ENCODE data around the gene SLC29A2. TPM values are rescaled to one million over a fixed set of nuclear protein-coding genes. Genes with fewer than 3 reads are reported as not detected.

Gene SLC29A2
- polyA plus RNA-seq, 1 of the 3 experiments (the other 2 are of a cell fraction) = 3.2 TPM

DNA sequence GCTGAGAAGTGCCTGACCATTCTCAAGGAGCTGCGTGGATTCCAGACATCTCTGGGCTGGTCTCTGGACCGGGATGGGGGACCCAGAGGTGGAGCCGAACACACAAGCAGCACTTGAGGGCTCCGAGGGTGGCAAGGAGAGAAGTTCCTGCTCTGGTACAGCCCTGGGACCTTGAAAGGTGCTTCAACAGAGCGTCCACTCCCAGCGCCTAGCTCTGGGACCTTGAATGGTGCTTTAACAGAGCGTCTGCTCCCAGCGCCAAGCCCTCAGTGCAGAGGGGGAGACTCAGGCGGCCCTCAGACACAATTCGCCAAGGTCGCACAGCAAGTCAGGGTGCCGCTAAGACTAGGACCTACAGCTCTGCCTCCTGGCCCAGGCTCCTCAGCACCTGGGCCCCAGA, 38.6 kb upstream of the SLC29A2 start:
- H4K20me1 ChIP-seq (ENCODE audit: insufficient read depth) = no peaks in the 10 kb centered on the region
- 64% methylated on average over 5 of the region's 12 CpGs for WGBS (ENCODE audit: low lambda C conversion rate)
- no peak overlapping the region for H3K4me3 ChIP-seq (ENCODE audit: low read depth in 2 of 2, low read length in 1 of 2)
- H3K27ac ChIP-seq (ENCODE audit: low read depth in 2 of 2, low read length in 1 of 2) = no peak overlapping the region
- H3K9me2 ChIP-seq = no peaks in the 10 kb centered on the region
- no peak overlapping the region for H2AFZ ChIP-seq (ENCODE audit: low read depth)
- H3K4me1 ChIP-seq (ENCODE audit: control insufficient read depth in 1 of 2, insufficient read depth in 2 of 2, low read depth in 1 of 2, low read length in 1 of 2) = peaks cover 0 to 3% of the 10 kb centered on the region in 2 experiments; a peak in 1 of 4 replicates
- peaks cover 38% of the 10 kb centered on the region; the same call in 1 of the 2 replicates for H3K27me3 ChIP-seq (ENCODE audit: insufficient read depth)
- ChIA-PET CTCF (interaction anchor here (1.2 to 17.9 kb wide), 7 partner anchors 8 to 268 kb away, joined by 3 to 617 read pairs (median 34); partner anchors contain the start of genes MRPL11 and NPAS4), POLR2A (no interaction called here)
- no peaks in the 10 kb centered on the region for H3K79me2 ChIP-seq (ENCODE audit: insufficient read depth)
- no peaks in the 10 kb centered on the region for H3F3A ChIP-seq (replicated peaks; ENCODE audit: insufficient read depth)
- no peaks in the 10 kb centered on the region for H3K36me3 ChIP-seq (replicated peaks in 1 of 2; ENCODE audit: control insufficient read depth in 1 of 2, insufficient read depth in 2 of 2, low read length in 1 of 2)
- no peak for DNase-seq
- no peaks in the 10 kb centered on the region for H3K9me3 ChIP-seq
- TF ChIP-seq MXI1 (IDR thresholded peaks at IDR 0.05; ENCODE audit: low read depth, low read length) (no peak), TCF12 (IDR thresholded peaks at IDR 0.05) (no peak), RCOR1 (IDR thresholded peaks at IDR 0.05; ENCODE audit: low read length) (no peak), POLR2AphosphoS5 (IDR thresholded peaks at IDR 0.05; ENCODE audit: low read depth, low read length) (no peak), SMC3 (IDR thresholded peaks at IDR 0.05; ENCODE audit: low read depth, low read length) (no peak), CHD2 (IDR thresholded peaks at IDR 0.05; ENCODE audit: low read length, partially characterized antibody) (no peak), GABPA (IDR thresholded peaks at IDR 0.05; ENCODE audit: low read depth) (no peak)
- TF ChIP-seq, protein P1, sequence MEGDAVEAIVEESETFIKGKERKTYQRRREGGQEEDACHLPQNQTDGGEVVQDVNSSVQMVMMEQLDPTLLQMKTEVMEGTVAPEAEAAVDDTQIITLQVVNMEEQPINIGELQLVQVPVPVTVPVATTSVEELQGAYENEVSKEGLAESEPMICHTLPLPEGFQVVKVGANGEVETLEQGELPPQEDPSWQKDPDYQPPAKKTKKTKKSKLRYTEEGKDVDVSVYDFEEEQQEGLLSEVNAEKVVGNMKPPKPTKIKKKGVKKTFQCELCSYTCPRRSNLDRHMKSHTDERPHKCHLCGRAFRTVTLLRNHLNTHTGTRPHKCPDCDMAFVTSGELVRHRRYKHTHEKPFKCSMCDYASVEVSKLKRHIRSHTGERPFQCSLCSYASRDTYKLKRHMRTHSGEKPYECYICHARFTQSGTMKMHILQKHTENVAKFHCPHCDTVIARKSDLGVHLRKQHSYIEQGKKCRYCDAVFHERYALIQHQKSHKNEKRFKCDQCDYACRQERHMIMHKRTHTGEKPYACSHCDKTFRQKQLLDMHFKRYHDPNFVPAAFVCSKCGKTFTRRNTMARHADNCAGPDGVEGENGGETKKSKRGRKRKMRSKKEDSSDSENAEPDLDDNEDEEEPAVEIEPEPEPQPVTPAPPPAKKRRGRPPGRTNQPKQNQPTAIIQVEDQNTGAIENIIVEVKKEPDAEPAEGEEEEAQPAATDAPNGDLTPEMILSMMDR (IDR thresholded peaks at IDR 0.05) = no peak
- TF ChIP-seq, protein P2, sequence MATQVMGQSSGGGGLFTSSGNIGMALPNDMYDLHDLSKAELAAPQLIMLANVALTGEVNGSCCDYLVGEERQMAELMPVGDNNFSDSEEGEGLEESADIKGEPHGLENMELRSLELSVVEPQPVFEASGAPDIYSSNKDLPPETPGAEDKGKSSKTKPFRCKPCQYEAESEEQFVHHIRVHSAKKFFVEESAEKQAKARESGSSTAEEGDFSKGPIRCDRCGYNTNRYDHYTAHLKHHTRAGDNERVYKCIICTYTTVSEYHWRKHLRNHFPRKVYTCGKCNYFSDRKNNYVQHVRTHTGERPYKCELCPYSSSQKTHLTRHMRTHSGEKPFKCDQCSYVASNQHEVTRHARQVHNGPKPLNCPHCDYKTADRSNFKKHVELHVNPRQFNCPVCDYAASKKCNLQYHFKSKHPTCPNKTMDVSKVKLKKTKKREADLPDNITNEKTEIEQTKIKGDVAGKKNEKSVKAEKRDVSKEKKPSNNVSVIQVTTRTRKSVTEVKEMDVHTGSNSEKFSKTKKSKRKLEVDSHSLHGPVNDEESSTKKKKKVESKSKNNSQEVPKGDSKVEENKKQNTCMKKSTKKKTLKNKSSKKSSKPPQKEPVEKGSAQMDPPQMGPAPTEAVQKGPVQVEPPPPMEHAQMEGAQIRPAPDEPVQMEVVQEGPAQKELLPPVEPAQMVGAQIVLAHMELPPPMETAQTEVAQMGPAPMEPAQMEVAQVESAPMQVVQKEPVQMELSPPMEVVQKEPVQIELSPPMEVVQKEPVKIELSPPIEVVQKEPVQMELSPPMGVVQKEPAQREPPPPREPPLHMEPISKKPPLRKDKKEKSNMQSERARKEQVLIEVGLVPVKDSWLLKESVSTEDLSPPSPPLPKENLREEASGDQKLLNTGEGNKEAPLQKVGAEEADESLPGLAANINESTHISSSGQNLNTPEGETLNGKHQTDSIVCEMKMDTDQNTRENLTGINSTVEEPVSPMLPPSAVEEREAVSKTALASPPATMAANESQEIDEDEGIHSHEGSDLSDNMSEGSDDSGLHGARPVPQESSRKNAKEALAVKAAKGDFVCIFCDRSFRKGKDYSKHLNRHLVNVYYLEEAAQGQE (IDR thresholded peaks at IDR 0.05; ENCODE audit: low read depth, low read length) = no peak
- no peak overlapping the region for H3K9ac ChIP-seq
- no peak overlapping the region for H3K4me2 ChIP-seq

DNA sequence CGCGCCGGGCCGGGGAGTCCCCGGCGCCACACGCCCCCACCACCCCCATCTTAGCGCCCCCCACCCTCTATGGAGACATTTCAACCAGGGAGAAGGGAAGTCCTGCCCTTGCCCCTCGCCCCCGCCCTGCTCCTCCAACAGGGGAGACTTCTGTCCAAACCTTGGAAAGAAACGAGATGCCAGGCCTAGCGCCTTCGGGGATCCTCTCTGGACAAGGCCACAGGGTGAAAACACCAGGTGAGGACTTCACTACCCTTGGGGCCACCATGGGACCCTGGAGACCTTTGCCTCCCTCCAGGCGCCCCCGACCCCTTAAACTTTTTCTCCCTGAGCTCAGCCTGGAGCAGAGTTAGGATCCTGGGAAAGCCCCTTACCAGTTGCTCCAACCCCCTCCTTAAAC, 37.7 kb upstream of the SLC29A2 start:
- no peak overlapping the region for H3K9ac ChIP-seq
- peaks cover 44% of the 10 kb centered on the region; the same call in 1 of the 2 replicates for H3K27me3 ChIP-seq (ENCODE audit: insufficient read depth)
- H3K4me2 ChIP-seq = peak overlapping the region; percentile 94; the same call in 1 of the 2 replicates
- no peaks in the 10 kb centered on the region for H3K36me3 ChIP-seq (replicated peaks in 1 of 2; ENCODE audit: control insufficient read depth in 1 of 2, insufficient read depth in 2 of 2, low read length in 1 of 2)
- TF ChIP-seq MEF2A (IDR thresholded peaks at IDR 0.05; ENCODE audit: borderline replicate concordance, low read depth) (no peak), EP300 (IDR thresholded peaks at IDR 0.05; ENCODE audit: borderline replicate concordance in 1 of 2, low read depth in 1 of 2, low read length in 1 of 2) (no peak), CHD2 (IDR thresholded peaks at IDR 0.05; ENCODE audit: low read length, partially characterized antibody) (no peak), ZBTB33 (IDR thresholded peaks at IDR 0.05; ENCODE audit: borderline replicate concordance, low read depth) (no peak), FOSL2 (IDR thresholded peaks at IDR 0.05; ENCODE audit: borderline replicate concordance, low read depth) (no peak), JUND (IDR thresholded peaks at IDR 0.05) (no peak), RXRA (IDR thresholded peaks at IDR 0.05; ENCODE audit: borderline replicate concordance, low read depth) (no peak), FOXM1 (IDR thresholded peaks at IDR 0.05; ENCODE audit: low read depth) (no peak), YY1 (IDR thresholded peaks at IDR 0.05; ENCODE audit: low read depth) (no peak), TCF12 (IDR thresholded peaks at IDR 0.05) (no peak), ELF1 (IDR thresholded peaks at IDR 0.05) (no peak), POLR2AphosphoS5 (IDR thresholded peaks at IDR 0.05; ENCODE audit: low read depth, low read length) (no peak)
- peaks cover 0 to 3% of the 10 kb centered on the region in 2 experiments; a peak in 1 of 4 replicates for H3K4me1 ChIP-seq (ENCODE audit: control insufficient read depth in 1 of 2, insufficient read depth in 2 of 2, low read depth in 1 of 2, low read length in 1 of 2)
- no peaks in the 10 kb centered on the region for H3F3A ChIP-seq (replicated peaks; ENCODE audit: insufficient read depth)
- peak overlapping the region in 1 of 2 experiments; percentile 47; a peak in 1 of 4 replicates for H3K4me3 ChIP-seq (ENCODE audit: low read depth in 2 of 2, low read length in 1 of 2)
- no peak for DNase-seq
- no peaks in the 10 kb centered on the region for H3K9me2 ChIP-seq
- H2AFZ ChIP-seq (ENCODE audit: low read depth) = no peak overlapping the region
- no peaks in the 10 kb centered on the region for H3K9me3 ChIP-seq
- POLR2A ChIA-PET = no interaction called here
- no peaks in the 10 kb centered on the region for H3K79me2 ChIP-seq (ENCODE audit: insufficient read depth)
- CTCF ChIA-PET = interaction anchor here (0.6 to 17.9 kb wide), 39 partner anchors 9 to 758 kb away, joined by 3 to 617 read pairs (median 4); partner anchors contain the start of genes B4GAT1, BBS1, CTSF and DPP3
- no peaks in the 10 kb centered on the region for H4K20me1 ChIP-seq (ENCODE audit: insufficient read depth)
- H3K27ac ChIP-seq (ENCODE audit: low read depth in 2 of 2, low read length in 1 of 2) = no peak overlapping the region
- WGBS (ENCODE audit: low lambda C conversion rate) = 100% methylated on average over 1 of the region's 15 CpGs

All from SK-N-SH (cell line).